ENCODE measurements around the gene UNC5B. TPM values are rescaled to one million over a fixed set of nuclear protein-coding genes. Genes with fewer than 3 reads are reported as not detected.

UNC5B gene
- total and polyA plus RNA-seq, 7 experiments from 2014 or later, result 0.08 TPM; not detected in 5

DNA sequence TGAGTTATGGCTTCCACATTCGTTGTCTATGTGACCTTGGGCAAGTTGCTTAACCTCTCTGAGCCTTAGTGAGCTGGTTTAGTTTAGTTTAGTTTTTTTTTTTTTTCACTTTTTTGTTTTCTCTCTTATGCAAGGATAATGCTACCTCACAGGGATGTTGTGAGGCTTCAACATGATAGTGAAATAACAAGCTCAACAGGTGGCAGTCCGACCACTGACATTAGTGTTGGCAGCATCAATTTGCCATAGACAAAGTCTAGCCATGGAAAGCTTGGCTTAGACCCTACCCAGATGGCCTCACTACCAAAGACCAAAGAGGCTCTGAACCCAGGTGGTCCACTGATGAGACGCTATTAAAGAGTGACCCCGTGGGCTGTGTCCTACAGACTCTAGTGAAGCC lies 27.2 kb upstream of the UNC5B start:
- no peaks in the 10 kb centered on the region for H3K36me3 Mint-ChIP-seq
- no peaks in the 10 kb centered on the region for H3K9me3 Mint-ChIP-seq
- H3K27me3 ChIP-seq (ENCODE audit: control insufficient read depth in 2 of 2, insufficient read depth in 2 of 2, low read length in 2 of 2), result no peaks in the 10 kb centered on the region
- no peak for DNase-seq
- no peaks in the 10 kb centered on the region for H3K9me3 ChIP-seq (ENCODE audit: control insufficient read depth in 2 of 3, low read length in 3 of 3)
- no peaks in the 10 kb centered on the region for H3K4me1 ChIP-seq (ENCODE audit: control insufficient read depth in 2 of 2, insufficient read depth in 2 of 2, low read length in 2 of 2)
- no peak overlapping the region for H3K27ac Mint-ChIP-seq
- H3K4me3 Mint-ChIP-seq, result no peak overlapping the region
- ChIA-PET POLR2A (no interaction called here), CTCF (no interaction called here)
- no peaks in the 10 kb centered on the region for H3K4me1 Mint-ChIP-seq
- no peaks in the 10 kb centered on the region for H3K36me3 ChIP-seq (ENCODE audit: control insufficient read depth in 2 of 3, insufficient read depth in 3 of 3, low read length in 3 of 3)
- no peak for ATAC-seq
- H3K4me3 ChIP-seq (ENCODE audit: low read length), result no peak overlapping the region
- intact Hi-C loops (cut with micrococcal nuclease), result no loop called here
- H3K27ac ChIP-seq (ENCODE audit: low read depth, low read length), result no peak overlapping the region
- peaks cover 0 to 6% (median 0%) of the 10 kb centered on the region in 5 donors for H3K27me3 Mint-ChIP-seq

GRCh38 chr10:71187197-71187596 lies 25.2 kb upstream of the UNC5B start:
- Mint-ChIP-seq H3K36me3 (no peaks in the 10 kb centered on the region), H3K27ac (no peak overlapping the region), H3K4me3 (no peak overlapping the region), H3K9me3 (no peaks in the 10 kb centered on the region), H3K27me3 (peaks cover 0 to 12% (median 5%) of the 10 kb centered on the region in 5 donors), H3K4me1 (no peaks in the 10 kb centered on the region)
- Histone ChIP-seq H3K36me3 (ENCODE audit: control insufficient read depth in 2 of 3, insufficient read depth in 3 of 3, low read length in 3 of 3) (no peaks in the 10 kb centered on the region), H3K4me3 (ENCODE audit: low read length) (no peak overlapping the region), H3K27me3 (ENCODE audit: control insufficient read depth in 2 of 2, insufficient read depth in 2 of 2, low read length in 2 of 2) (no peaks in the 10 kb centered on the region), H3K27ac (ENCODE audit: low read depth, low read length) (no peak overlapping the region), H3K9me3 (ENCODE audit: control insufficient read depth in 2 of 3, low read length in 3 of 3) (no peaks in the 10 kb centered on the region), H3K4me1 (ENCODE audit: control insufficient read depth in 2 of 2, insufficient read depth in 2 of 2, low read length in 2 of 2) (no peaks in the 10 kb centered on the region)
- CTCF ChIA-PET, result no interaction called here
- DNase-seq, result no peak
- intact Hi-C loops (cut with micrococcal nuclease), result no loop called here
- no peak for ATAC-seq
- POLR2A ChIA-PET, result no interaction called here

DNA sequence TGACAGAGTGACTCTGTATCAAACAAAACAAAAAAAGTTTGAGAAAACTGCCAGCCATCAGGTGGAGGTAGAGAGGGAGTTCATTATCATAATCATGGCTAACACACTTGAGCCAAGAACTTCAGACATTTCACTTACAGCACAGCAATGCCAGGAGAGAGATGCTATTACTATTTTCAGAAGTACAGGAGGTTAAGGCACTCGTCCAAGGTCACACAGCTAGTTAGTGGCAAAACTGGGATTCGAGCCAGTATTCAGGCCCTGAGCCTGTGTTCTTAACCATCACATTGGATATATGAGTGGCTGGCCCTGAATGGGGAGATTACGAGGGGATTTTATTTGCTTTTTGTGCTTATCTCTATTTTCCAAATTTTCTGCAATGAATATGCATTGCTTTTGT lies 24.8 kb upstream of the UNC5B start:
- Mint-ChIP-seq H3K36me3 (no peaks in the 10 kb centered on the region), H3K4me3 (no peak overlapping the region), H3K27ac (no peak overlapping the region), H3K27me3 (peaks cover 0 to 12% (median 5%) of the 10 kb centered on the region in 5 donors), H3K9me3 (no peaks in the 10 kb centered on the region), H3K4me1 (no peaks in the 10 kb centered on the region)
- Histone ChIP-seq H3K4me1 (ENCODE audit: control insufficient read depth in 2 of 2, insufficient read depth in 2 of 2, low read length in 2 of 2) (no peaks in the 10 kb centered on the region), H3K27ac (ENCODE audit: low read depth, low read length) (no peak overlapping the region), H3K9me3 (ENCODE audit: control insufficient read depth in 2 of 3, low read length in 3 of 3) (no peaks in the 10 kb centered on the region), H3K4me3 (ENCODE audit: low read length) (no peak overlapping the region), H3K36me3 (ENCODE audit: control insufficient read depth in 2 of 3, insufficient read depth in 3 of 3, low read length in 3 of 3) (no peaks in the 10 kb centered on the region), H3K27me3 (ENCODE audit: control insufficient read depth in 2 of 2, insufficient read depth in 2 of 2, low read length in 2 of 2) (no peaks in the 10 kb centered on the region)
- no peak for DNase-seq
- intact Hi-C loops (cut with micrococcal nuclease), result no loop called here
- ChIA-PET CTCF (no interaction called here), POLR2A (no interaction called here)
- ATAC-seq, result no peak

DNA sequence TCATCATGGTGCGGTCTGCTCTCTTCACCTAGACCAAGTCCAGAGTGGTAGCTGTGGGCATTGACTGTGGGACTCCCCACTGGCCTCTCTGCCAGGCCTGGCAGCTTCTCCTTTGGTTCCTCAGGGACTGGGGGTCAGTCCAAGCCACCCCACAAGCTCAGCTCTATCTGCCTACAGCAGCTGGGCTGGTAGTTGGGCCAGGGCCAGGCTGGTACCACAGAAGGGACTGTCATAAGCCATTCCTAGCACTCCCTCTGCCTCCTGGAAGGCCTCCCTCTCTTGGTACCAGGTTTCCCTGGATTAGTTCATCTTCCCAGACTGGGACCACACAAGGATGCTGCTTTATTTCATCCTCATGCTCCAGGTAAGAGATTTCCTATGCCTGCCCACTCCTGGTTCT lies 24.2 kb upstream of the UNC5B start:
- POLR2A ChIA-PET, result no interaction called here
- CTCF ChIA-PET, result no interaction called here
- Histone ChIP-seq H3K36me3 (ENCODE audit: control insufficient read depth in 2 of 3, insufficient read depth in 3 of 3, low read length in 3 of 3) (no peaks in the 10 kb centered on the region), H3K27me3 (ENCODE audit: control insufficient read depth in 2 of 2, insufficient read depth in 2 of 2, low read length in 2 of 2) (no peaks in the 10 kb centered on the region), H3K27ac (ENCODE audit: low read depth, low read length) (no peak overlapping the region), H3K4me1 (ENCODE audit: control insufficient read depth in 2 of 2, insufficient read depth in 2 of 2, low read length in 2 of 2) (no peaks in the 10 kb centered on the region), H3K4me3 (ENCODE audit: low read length) (no peak overlapping the region), H3K9me3 (ENCODE audit: control insufficient read depth in 2 of 3, low read length in 3 of 3) (no peaks in the 10 kb centered on the region)
- H3K36me3 Mint-ChIP-seq, result no peaks in the 10 kb centered on the region
- H3K4me1 Mint-ChIP-seq, result no peaks in the 10 kb centered on the region
- peaks cover 0 to 12% (median 5%) of the 10 kb centered on the region in 5 donors for H3K27me3 Mint-ChIP-seq
- intact Hi-C loops (cut with micrococcal nuclease), result no loop called here
- DNase-seq (no peak), ATAC-seq (no peak)
- H3K9me3 Mint-ChIP-seq, result no peaks in the 10 kb centered on the region
- no peak overlapping the region for H3K27ac Mint-ChIP-seq
- no peak overlapping the region for H3K4me3 Mint-ChIP-seq

GRCh38 chr10:71191019-71191418 lies 21.4 kb upstream of the UNC5B start:
- H3K27ac Mint-ChIP-seq, result no peak overlapping the region

DNA sequence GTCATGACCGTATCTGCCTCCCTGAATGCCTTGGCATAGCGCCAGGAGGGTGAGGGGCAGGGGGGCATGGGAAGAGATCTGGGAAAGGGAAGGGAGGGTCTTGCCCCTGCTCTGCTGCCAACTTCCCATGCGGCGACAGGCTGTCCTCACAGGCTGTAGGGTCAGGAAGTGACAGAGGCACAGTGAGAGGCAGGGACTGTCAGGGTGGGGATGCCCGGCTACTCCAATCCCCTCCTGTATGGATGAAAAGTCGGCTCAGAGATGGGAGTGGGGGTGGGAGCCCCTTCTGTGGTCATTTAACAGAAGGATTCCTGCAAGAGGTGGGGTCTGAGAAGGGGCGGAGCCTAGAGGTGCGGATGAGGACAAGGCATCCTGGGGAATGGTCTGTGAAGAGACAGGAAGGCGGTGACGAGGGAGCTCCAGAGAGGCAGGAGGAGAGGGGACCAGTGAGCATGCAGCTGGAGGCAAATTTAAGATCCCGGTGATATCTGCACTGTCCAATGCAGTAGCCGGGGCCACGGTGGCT lies 20.8 kb upstream of the UNC5B start:
- Mint-ChIP-seq H3K9me3 (peaks cover 0 to 4% (median 1%) of the 10 kb centered on the region in 11 donors), H3K4me1 (no peaks in the 10 kb centered on the region), H3K36me3 (no peaks in the 10 kb centered on the region), H3K4me3 (no peak overlapping the region), H3K27ac (no peak overlapping the region), H3K27me3 (peaks cover 0 to 16% (median 5%) of the 10 kb centered on the region in 5 donors)
- H3K36me3 ChIP-seq (ENCODE audit: control insufficient read depth in 2 of 3, insufficient read depth in 3 of 3, low read length in 3 of 3), result no peaks in the 10 kb centered on the region
- ATAC-seq (no peak), DNase-seq (no peak)
- no peaks in the 10 kb centered on the region for H3K27me3 ChIP-seq (ENCODE audit: control insufficient read depth in 2 of 2, insufficient read depth in 2 of 2, low read length in 2 of 2)
- H3K4me1 ChIP-seq (ENCODE audit: control insufficient read depth in 2 of 2, insufficient read depth in 2 of 2, low read length in 2 of 2), result no peaks in the 10 kb centered on the region
- ChIA-PET CTCF (no interaction called here), POLR2A (no interaction called here)
- H3K27ac ChIP-seq (ENCODE audit: low read depth, low read length), result no peak overlapping the region
- intact Hi-C loops (cut with micrococcal nuclease), result no loop called here
- no peaks in the 10 kb centered on the region for H3K9me3 ChIP-seq (ENCODE audit: control insufficient read depth in 2 of 3, low read length in 3 of 3)
- no peak overlapping the region for H3K4me3 ChIP-seq (ENCODE audit: low read length)

More at GRCh38 chr10:71191019-71191418, 21.4 kb upstream of the UNC5B start:
- Mint-ChIP-seq H3K4me1 (no peaks in the 10 kb centered on the region), H3K36me3 (no peaks in the 10 kb centered on the region), H3K27me3 (peaks cover 0 to 16% (median 5%) of the 10 kb centered on the region in 5 donors), H3K9me3 (peaks cover 0 to 4% (median 0%) of the 10 kb centered on the region in 11 donors), H3K4me3 (no peak overlapping the region)
- ATAC-seq (no peak), DNase-seq (no peak)
- Histone ChIP-seq H3K27me3 (ENCODE audit: control insufficient read depth in 2 of 2, insufficient read depth in 2 of 2, low read length in 2 of 2) (no peaks in the 10 kb centered on the region), H3K9me3 (ENCODE audit: control insufficient read depth in 2 of 3, low read length in 3 of 3) (no peaks in the 10 kb centered on the region), H3K36me3 (ENCODE audit: control insufficient read depth in 2 of 3, insufficient read depth in 3 of 3, low read length in 3 of 3) (no peaks in the 10 kb centered on the region), H3K4me3 (ENCODE audit: low read length) (no peak overlapping the region), H3K27ac (ENCODE audit: low read depth, low read length) (no peak overlapping the region), H3K4me1 (ENCODE audit: control insufficient read depth in 2 of 2, insufficient read depth in 2 of 2, low read length in 2 of 2) (no peaks in the 10 kb centered on the region)
- CTCF ChIA-PET, result no interaction called here
- intact Hi-C loops (cut with micrococcal nuclease), result no loop called here
- POLR2A ChIA-PET, result no interaction called here

DNA sequence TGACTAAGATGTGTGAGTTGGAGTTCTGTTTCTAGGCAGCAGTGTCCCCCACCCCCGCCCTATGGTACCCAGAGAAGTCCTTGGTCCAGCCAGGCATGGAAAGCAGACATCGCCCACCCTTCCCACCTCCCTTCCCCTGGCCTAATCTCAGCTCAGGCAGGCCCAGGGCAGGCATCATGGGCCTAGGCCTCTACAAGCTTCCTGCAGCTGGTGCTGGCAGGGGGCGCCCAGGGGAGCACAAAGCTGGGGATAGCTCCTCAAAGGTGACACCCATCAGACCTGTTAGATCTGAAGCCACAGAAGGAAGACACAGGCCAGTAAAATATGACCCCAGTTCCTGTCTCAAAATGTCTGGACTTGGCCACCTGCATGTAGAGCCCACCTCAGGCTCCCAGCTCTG lies 18.9 kb upstream of the UNC5B start:
- no peak overlapping the region for H3K4me3 Mint-ChIP-seq
- POLR2A ChIA-PET, result no interaction called here

More for the DNA sequence above, 18.9 kb upstream of the UNC5B start:
- CTCF ChIA-PET, result no interaction called here
- Histone ChIP-seq H3K36me3 (ENCODE audit: control insufficient read depth in 2 of 3, insufficient read depth in 3 of 3, low read length in 3 of 3) (no peaks in the 10 kb centered on the region), H3K4me3 (ENCODE audit: low read length) (no peak overlapping the region), H3K9me3 (ENCODE audit: control insufficient read depth in 2 of 3, low read length in 3 of 3) (peaks cover 0 to 7% (median 0%) of the 10 kb centered on the region in 3 experiments), H3K27me3 (ENCODE audit: control insufficient read depth in 2 of 2, insufficient read depth in 2 of 2, low read length in 2 of 2) (no peaks in the 10 kb centered on the region), H3K27ac (ENCODE audit: low read depth, low read length) (no peak overlapping the region), H3K4me1 (ENCODE audit: control insufficient read depth in 2 of 2, insufficient read depth in 2 of 2, low read length in 2 of 2) (no peaks in the 10 kb centered on the region)
- no peaks in the 10 kb centered on the region for H3K4me1 Mint-ChIP-seq
- H3K27ac Mint-ChIP-seq, result no peak overlapping the region
- no peak for DNase-seq
- H3K36me3 Mint-ChIP-seq, result peaks cover 0 to 10% (median 0%) of the 10 kb centered on the region in 5 donors
- H3K9me3 Mint-ChIP-seq, result peaks cover 4 to 23% (median 12%) of the 10 kb centered on the region in 11 donors
- ATAC-seq, result no peak
- intact Hi-C loops (cut with micrococcal nuclease), result no loop called here
- H3K27me3 Mint-ChIP-seq, result peaks cover 0 to 19% (median 4%) of the 10 kb centered on the region in 5 donors

All from naive thymus-derived CD4-positive, alpha-beta T cell (primary cell).